Measurements from ENCODE around the gene ASIC3. TPM values are rescaled to one million over a fixed set of nuclear protein-coding genes. Genes with fewer than 3 reads are reported as not detected.

ASIC3 gene
- polyA plus RNA-seq, 1 donor (not counting 4 experiments of a cell fraction or from before 2014, with no cell fraction given): 0.35 TPM

DNA sequence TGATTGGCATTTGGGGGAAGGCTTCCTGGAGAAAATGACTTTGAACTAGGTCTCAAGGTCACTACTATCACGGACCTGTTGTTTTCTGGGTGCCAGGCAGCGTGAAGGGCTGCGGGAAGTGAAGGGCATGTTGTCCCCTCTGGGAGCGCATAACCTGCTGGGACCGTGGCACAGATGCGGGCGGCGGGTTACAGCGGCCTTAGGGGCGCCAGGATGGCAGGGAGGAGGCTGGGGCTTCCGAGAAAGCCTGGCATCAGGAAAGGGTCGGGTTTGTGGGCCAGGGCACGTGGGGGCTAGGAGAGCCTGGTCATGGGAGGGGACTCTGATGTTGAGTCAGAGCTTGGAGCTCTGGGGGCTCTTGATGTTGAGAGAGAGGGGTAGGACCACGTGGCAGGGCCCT is 17.2 kb downstream of the ASIC3 start:
- Histone ChIP-seq H3K9me3 (ENCODE audit: control insufficient read depth, low read depth, low read length) (no peaks in the 10 kb centered on the region), H2AFZ (ENCODE audit: control insufficient read depth, low read length) (no peak overlapping the region), H4K20me1 (ENCODE audit: control insufficient read depth, extremely low read depth, insufficient read depth, low read length) (peaks cover 3% of the 10 kb centered on the region), H3K4me3 (ENCODE audit: control insufficient read depth in 2 of 3, extremely low read depth in 1 of 3, insufficient read depth in 2 of 3, low read depth in 1 of 3, low read length in 3 of 3) (no peak overlapping the region), H3K9me1 (ENCODE audit: control insufficient read depth, extremely low read depth, insufficient read depth, low read length) (peaks cover 4% of the 10 kb centered on the region), H3K4me2 (ENCODE audit: control insufficient read depth, extremely low read depth, insufficient read depth, low read depth, low read length) (no peak overlapping the region), H3K27ac (ENCODE audit: control insufficient read depth, insufficient read depth, low read length) (no peak overlapping the region), H3K79me2 (ENCODE audit: control insufficient read depth, insufficient read depth, low read length) (peaks cover 26% of the 10 kb centered on the region), H3K4me1 (ENCODE audit: control insufficient read depth, extremely low read depth, insufficient read depth, low read length) (peaks cover 22% of the 10 kb centered on the region), H3K9ac (ENCODE audit: control insufficient read depth, extremely low read depth, insufficient read depth, low read length) (no peak overlapping the region), H3K36me3 (ENCODE audit: control insufficient read depth in 2 of 2, extremely low read depth in 1 of 2, insufficient read depth in 2 of 2, low read length in 2 of 2) (peaks cover 32 to 35% of the 10 kb centered on the region in 2 experiments), H3K27me3 (ENCODE audit: control insufficient read depth, extremely low read depth, insufficient read depth, low read length) (no peaks in the 10 kb centered on the region)
- dilution Hi-C loops (cut with MboI; ENCODE audit: extremely low pct_ligation_motif_present, low sequenced_read_pairs): no loop called here
- FAIRE-seq: no peak
- TF ChIP-seq, protein P1, sequence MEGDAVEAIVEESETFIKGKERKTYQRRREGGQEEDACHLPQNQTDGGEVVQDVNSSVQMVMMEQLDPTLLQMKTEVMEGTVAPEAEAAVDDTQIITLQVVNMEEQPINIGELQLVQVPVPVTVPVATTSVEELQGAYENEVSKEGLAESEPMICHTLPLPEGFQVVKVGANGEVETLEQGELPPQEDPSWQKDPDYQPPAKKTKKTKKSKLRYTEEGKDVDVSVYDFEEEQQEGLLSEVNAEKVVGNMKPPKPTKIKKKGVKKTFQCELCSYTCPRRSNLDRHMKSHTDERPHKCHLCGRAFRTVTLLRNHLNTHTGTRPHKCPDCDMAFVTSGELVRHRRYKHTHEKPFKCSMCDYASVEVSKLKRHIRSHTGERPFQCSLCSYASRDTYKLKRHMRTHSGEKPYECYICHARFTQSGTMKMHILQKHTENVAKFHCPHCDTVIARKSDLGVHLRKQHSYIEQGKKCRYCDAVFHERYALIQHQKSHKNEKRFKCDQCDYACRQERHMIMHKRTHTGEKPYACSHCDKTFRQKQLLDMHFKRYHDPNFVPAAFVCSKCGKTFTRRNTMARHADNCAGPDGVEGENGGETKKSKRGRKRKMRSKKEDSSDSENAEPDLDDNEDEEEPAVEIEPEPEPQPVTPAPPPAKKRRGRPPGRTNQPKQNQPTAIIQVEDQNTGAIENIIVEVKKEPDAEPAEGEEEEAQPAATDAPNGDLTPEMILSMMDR (optimal IDR thresholded peaks at IDR 0.05 in 1 of 3, IDR thresholded peaks at IDR 0.05 in 1 of 3, conservative IDR thresholded peaks at IDR 0.05 in 1 of 3; ENCODE audit: extremely low read depth in 1 of 3, insufficient read depth in 2 of 3, low read length in 3 of 3): no peak
- TF ChIP-seq EZH2 (IDR thresholded peaks at IDR 0.05; ENCODE audit: low read length): no peak
- DNase-seq (ENCODE audit: low read depth, low spot score): no peak

DNA sequence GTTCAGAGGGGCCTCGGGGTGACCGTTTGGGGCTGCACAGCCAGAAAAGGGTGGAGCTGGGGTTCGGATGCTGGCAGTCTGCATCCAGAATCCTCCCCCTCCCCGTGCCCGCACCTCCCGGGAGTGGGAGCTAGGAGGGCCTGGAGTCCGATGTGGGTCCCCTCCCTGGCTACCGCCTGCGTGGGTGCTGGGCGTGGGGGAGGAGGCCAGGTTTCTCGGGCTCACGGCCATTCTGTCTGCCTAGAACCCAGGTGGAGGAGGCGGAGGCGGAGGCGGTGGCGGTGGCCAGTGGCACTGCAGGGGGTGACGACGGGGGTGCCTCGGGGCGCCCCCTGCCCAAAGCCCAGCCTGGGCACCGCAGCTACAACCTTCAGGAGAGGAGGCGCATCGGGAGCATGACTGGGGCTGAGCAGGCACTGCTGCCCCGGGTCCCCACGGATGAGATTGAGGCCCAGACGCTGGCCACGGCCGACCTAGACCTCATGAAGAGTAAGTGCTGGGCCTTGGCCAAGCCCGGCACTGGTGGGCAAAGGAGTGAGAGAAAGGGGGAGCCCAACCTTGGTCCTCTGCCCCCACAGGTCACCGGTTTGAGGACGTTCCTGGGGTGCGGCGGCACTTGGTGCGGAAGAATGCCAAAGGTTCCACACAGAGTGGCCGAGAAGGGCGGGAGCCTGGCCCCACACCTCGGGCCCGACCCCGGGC is 18.1 kb downstream of the ASIC3 start:
- FAIRE-seq (no peak), DNase-seq (ENCODE audit: low read depth, low spot score) (no peak)
- peaks cover 18% of the 10 kb centered on the region for H3K79me2 ChIP-seq (ENCODE audit: control insufficient read depth, insufficient read depth, low read length)
- H3K27ac ChIP-seq (ENCODE audit: control insufficient read depth, insufficient read depth, low read length): no peak overlapping the region
- no peak overlapping the region for H3K4me3 ChIP-seq (ENCODE audit: control insufficient read depth in 2 of 3, extremely low read depth in 1 of 3, insufficient read depth in 2 of 3, low read depth in 1 of 3, low read length in 3 of 3)
- H3K27me3 ChIP-seq (ENCODE audit: control insufficient read depth, extremely low read depth, insufficient read depth, low read length): no peaks in the 10 kb centered on the region
- H4K20me1 ChIP-seq (ENCODE audit: control insufficient read depth, extremely low read depth, insufficient read depth, low read length): peaks cover 3% of the 10 kb centered on the region
- no peak overlapping the region for H3K9ac ChIP-seq (ENCODE audit: control insufficient read depth, extremely low read depth, insufficient read depth, low read length)
- peaks cover 35 to 40% of the 10 kb centered on the region in 2 experiments for H3K36me3 ChIP-seq (ENCODE audit: control insufficient read depth in 2 of 2, extremely low read depth in 1 of 2, insufficient read depth in 2 of 2, low read length in 2 of 2)
- TF ChIP-seq, protein P1 (optimal IDR thresholded peaks at IDR 0.05 in 1 of 3, IDR thresholded peaks at IDR 0.05 in 1 of 3, conservative IDR thresholded peaks at IDR 0.05 in 1 of 3; ENCODE audit: extremely low read depth in 1 of 3, insufficient read depth in 2 of 3, low read length in 3 of 3): no peak
- TF ChIP-seq EZH2 (IDR thresholded peaks at IDR 0.05; ENCODE audit: low read length): no peak
- H2AFZ ChIP-seq (ENCODE audit: control insufficient read depth, low read length): no peak overlapping the region
- H3K4me2 ChIP-seq (ENCODE audit: control insufficient read depth, extremely low read depth, insufficient read depth, low read depth, low read length): no peak overlapping the region
- peaks cover 18% of the 10 kb centered on the region for H3K4me1 ChIP-seq (ENCODE audit: control insufficient read depth, extremely low read depth, insufficient read depth, low read length)
- peaks cover 4% of the 10 kb centered on the region for H3K9me1 ChIP-seq (ENCODE audit: control insufficient read depth, extremely low read depth, insufficient read depth, low read length)
- H3K9me3 ChIP-seq (ENCODE audit: control insufficient read depth, low read depth, low read length): no peaks in the 10 kb centered on the region
- dilution Hi-C loops (cut with MboI; ENCODE audit: extremely low pct_ligation_motif_present, low sequenced_read_pairs): no loop called here
